ENCODE measurements around the gene POLR2J. TPM values are rescaled to one million over a fixed set of nuclear protein-coding genes. Genes with fewer than 3 reads are reported as not detected.

Gene POLR2J
- total RNA-seq, 1 donor from 2014 or later: 20.1 TPM

DNA sequence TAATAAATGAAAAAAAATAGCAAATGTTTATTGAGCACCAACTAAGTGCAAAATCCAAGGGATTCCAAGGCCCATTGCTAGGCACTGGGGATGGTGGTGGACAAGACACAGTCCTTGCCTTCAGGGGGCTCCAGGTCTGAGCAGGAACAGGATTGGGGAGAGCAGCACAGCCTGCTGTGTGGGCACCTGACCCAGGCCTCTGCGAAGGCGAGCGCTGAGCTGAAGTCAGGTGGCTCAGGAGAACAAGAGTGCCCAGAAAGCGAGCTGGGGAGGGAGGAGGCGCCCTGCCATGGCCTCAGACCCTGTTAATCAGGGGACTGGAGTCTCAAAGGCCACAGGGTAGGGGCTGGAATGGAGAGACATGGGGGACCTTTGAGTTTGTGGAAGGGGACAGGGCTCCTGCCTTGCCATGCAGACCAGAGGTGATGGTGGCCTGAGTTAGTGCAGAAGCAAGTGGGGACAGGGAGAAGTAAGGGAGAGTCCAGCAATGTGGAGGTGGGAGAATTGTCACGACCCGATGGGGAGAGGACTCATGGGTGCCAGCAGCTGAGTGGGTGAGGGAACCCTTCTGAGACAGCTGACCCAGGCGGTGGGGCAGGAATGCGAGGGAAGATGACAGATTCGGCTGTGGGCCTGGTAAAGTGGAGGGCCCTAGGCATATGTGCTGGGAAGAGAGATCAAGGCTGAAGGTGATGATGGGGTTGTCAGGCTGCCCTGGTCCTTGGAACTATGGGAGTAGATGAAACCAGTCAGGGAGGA lies 49.4 kb downstream of the POLR2J start:
- intact Hi-C loops (cut with DNase I): no loop called here
- no peak overlapping the region for H3K27ac ChIP-seq
- peaks cover 3 to 21% of the 10 kb centered on the region in 2 donors for H3K36me3 ChIP-seq
- no peak for DNase-seq (ENCODE audit: extremely low spot score in 2 of 2)
- H3K4me3 ChIP-seq: no peak overlapping the region
- peaks cover 41% of the 10 kb centered on the region for H3K4me1 ChIP-seq
- H3K9me3 ChIP-seq: no peaks in the 10 kb centered on the region
- TF ChIP-seq POLR2A (IDR thresholded peaks at IDR 0.05) (no peak), POLR2AphosphoS5 (IDR thresholded peaks at IDR 0.05; ENCODE audit: insufficient read depth in 1 of 2, low read depth in 1 of 2) (no peak)
- TF ChIP-seq, protein P1, sequence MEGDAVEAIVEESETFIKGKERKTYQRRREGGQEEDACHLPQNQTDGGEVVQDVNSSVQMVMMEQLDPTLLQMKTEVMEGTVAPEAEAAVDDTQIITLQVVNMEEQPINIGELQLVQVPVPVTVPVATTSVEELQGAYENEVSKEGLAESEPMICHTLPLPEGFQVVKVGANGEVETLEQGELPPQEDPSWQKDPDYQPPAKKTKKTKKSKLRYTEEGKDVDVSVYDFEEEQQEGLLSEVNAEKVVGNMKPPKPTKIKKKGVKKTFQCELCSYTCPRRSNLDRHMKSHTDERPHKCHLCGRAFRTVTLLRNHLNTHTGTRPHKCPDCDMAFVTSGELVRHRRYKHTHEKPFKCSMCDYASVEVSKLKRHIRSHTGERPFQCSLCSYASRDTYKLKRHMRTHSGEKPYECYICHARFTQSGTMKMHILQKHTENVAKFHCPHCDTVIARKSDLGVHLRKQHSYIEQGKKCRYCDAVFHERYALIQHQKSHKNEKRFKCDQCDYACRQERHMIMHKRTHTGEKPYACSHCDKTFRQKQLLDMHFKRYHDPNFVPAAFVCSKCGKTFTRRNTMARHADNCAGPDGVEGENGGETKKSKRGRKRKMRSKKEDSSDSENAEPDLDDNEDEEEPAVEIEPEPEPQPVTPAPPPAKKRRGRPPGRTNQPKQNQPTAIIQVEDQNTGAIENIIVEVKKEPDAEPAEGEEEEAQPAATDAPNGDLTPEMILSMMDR (IDR thresholded peaks at IDR 0.05): no peak
- H3K27me3 ChIP-seq: no peaks in the 10 kb centered on the region

DNA sequence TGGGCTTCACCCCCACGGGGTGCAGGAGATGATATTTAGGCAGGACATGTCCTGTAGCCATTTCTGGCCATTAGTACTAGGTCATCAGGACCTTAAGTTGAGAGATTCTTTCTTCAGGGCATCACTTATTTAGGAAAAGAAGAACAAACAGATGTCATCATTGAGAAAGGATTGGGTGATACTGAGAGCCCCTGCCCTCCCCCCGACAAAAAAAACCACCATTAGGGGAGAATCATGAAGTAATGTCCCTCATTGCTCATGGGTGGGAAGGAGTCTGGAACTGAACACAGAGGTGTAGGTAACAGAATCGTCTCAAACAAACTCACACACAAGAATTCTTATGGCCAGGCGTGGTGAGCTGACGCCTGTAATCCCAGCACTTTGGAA lies 51.7 kb downstream of the POLR2J start:
- H3K4me1 ChIP-seq: peaks cover 21% of the 10 kb centered on the region
- no peaks in the 10 kb centered on the region for H3K27me3 ChIP-seq
- no peaks in the 10 kb centered on the region for H3K9me3 ChIP-seq
- TF ChIP-seq, protein P1 (IDR thresholded peaks at IDR 0.05): no peak
- TF ChIP-seq POLR2A (IDR thresholded peaks at IDR 0.05) (no peak), POLR2AphosphoS5 (IDR thresholded peaks at IDR 0.05; ENCODE audit: insufficient read depth in 1 of 2, low read depth in 1 of 2) (no peak)
- no peak overlapping the region for H3K4me3 ChIP-seq
- intact Hi-C loops (cut with DNase I): no loop called here
- no peak for DNase-seq (ENCODE audit: extremely low spot score in 2 of 2)
- H3K27ac ChIP-seq: peak overlapping the region; percentile 42
- H3K36me3 ChIP-seq: peaks cover 3 to 28% of the 10 kb centered on the region in 2 donors

DNA sequence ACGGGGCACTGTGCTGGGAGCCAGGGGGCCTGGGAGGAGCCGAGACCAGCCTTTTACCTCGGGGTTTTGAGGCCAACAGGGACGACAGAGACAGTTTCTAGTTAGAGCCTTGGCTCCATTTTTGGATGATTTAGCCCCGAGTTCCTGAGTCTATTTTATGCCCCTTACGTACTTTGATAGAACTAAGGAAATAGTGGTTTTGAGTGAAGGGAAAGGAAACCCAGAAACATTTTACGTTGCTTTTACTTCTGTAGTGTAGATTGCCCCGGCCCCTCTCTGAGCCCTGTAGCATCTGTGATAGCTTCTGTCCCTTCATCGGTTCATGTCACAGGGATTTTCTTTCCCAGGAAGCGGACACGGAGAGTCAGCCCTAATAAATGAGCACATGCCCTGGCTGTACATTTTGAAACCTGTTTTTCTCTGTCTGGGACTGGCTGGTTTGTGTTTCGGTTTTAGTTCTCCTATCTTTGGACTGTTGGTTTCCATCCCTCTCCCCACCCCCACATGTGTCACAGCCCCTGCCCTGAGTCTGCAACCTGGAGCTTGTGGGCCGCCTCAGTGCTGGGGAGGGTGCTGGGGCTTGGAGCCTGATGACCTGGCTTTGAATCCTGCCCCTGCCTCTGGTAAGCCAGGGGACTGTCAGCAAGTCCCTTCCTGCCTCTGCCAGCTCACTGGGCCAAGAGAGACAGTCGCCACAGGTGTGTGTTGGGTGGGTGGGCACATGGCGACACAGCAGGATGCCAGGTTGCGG lies 52.3 kb downstream of the POLR2J start:
- no peaks in the 10 kb centered on the region for H3K9me3 ChIP-seq
- peaks cover 16% of the 10 kb centered on the region for H3K4me1 ChIP-seq
- TF ChIP-seq, protein P1 (IDR thresholded peaks at IDR 0.05): no peak
- TF ChIP-seq POLR2AphosphoS5 (IDR thresholded peaks at IDR 0.05; ENCODE audit: insufficient read depth in 1 of 2, low read depth in 1 of 2) (no peak), POLR2A (IDR thresholded peaks at IDR 0.05) (no peak)
- H3K27ac ChIP-seq: peak overlapping the region; percentile 42
- no peak for DNase-seq (ENCODE audit: extremely low spot score in 2 of 2)
- intact Hi-C loops (cut with DNase I): no loop called here
- no peaks in the 10 kb centered on the region for H3K27me3 ChIP-seq
- H3K36me3 ChIP-seq: peaks cover 3 to 30% of the 10 kb centered on the region in 2 donors
- no peak overlapping the region for H3K4me3 ChIP-seq

DNA sequence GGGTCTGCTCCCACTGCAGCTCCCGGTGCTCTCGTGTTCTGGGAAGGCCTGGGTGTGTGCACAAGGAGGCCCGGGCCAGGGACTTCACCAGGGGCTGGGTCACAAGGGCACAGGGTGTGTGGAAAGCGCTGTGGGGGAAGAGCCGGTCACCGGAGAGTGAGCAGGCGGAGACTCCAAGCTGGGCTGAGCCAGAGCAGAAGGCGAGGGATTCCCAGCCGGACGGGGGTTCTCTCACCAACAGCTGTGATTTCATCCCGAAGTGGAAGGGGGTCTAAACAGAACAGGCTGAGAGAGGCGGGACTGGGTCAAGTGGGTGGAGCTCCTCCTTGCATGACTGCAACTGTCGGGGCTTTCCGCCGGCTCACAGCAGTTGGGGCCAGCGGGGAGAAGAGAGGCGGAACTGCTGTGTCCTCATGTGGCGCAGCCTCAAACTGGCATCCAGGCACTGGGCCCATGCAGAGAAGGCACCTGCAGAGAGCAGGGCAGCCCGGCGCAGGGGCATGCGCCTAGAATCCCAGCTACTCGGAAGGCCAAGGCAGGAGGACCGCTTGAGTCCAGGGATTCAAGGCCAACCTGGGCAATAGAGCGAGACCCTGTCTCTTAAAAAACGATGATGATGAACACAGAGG lies 53.0 kb downstream of the POLR2J start:
- peaks cover 9% of the 10 kb centered on the region for H3K4me1 ChIP-seq
- H3K4me3 ChIP-seq: no peak overlapping the region
- TF ChIP-seq, protein P1 (IDR thresholded peaks at IDR 0.05): no peak
- TF ChIP-seq POLR2A (IDR thresholded peaks at IDR 0.05): no peak
- TF ChIP-seq POLR2AphosphoS5 (IDR thresholded peaks at IDR 0.05; ENCODE audit: insufficient read depth in 1 of 2, low read depth in 1 of 2): peak in 1 of 2 donors; percentile 43
- DNase-seq (ENCODE audit: extremely low spot score in 2 of 2): no peak
- H3K9me3 ChIP-seq: no peaks in the 10 kb centered on the region
- H3K27me3 ChIP-seq: no peaks in the 10 kb centered on the region
- intact Hi-C loops (cut with DNase I): no loop called here
- peaks cover 3 to 37% of the 10 kb centered on the region in 2 donors for H3K36me3 ChIP-seq
- peak overlapping the region; percentile 42 for H3K27ac ChIP-seq

All from vagina (tissue), 2 donors.